H1 (cell line): Measurements from ENCODE around the gene KRR1. TPM values are rescaled to one million over a fixed set of nuclear protein-coding genes. Genes with fewer than 3 reads are reported as not detected.

ENCODE experiments used
- CTCF ChIA-PET: fragments of 300-600 bp; sonication (Branson Sonifier 250); formaldehyde crosslinking; loops from one replicate; lab custom pipeline; 2021; ENCODE audit not compliant: partially characterized antibody; lab: Charles Lee
- POLR2A ChIA-PET: fragments of 300-600 bp; sonication (Branson Sonifier 250); formaldehyde crosslinking; loops from one replicate; lab custom pipeline; 2021; ENCODE audit warnings: inconsistent platforms; ENCODE audit not compliant: partially characterized antibody; lab: Charles Lee
- DNase-seq, 2 experiments: peaks; one replicate each; pipeline versions ENCODE4 v3.0.0 to v3.0.0-alpha.2; 2010 to 2022; ENCODE audit warnings: low spot score in 2 of 2, low read depth in 1 of 2, mixed read lengths in 1 of 2
- FAIRE-seq: peaks from 2 replicates; lab custom pipeline; 2011; peaks lifted over from hg19 to GRCh38; lab: Jason Lieb, UNC
- H2AFZ ChIP-seq: 2 replicates; pipeline ENCODE4 v1.8.1; 2012; ENCODE audit warnings: low read length, inconsistent platforms
- H2AK5ac ChIP-seq: 2 replicates; pipeline ENCODE4 v1.6.1; 2013; ENCODE audit warnings: low read depth, low read length
- H2BK120ac ChIP-seq: replicated peaks from 2 replicates; pipeline ENCODE3; 2013; ENCODE audit warnings: low read depth, low read length, inconsistent platforms
- H2BK12ac ChIP-seq: 2 replicates; pipeline ENCODE4 v1.6.1; 2013; ENCODE audit warnings: low read depth, low read length
- H2BK15ac ChIP-seq: 2 replicates; pipeline ENCODE4 v1.6.1; 2013; ENCODE audit warnings: low read length
- H2BK20ac ChIP-seq: 2 replicates; pipeline ENCODE4 v1.6.1; 2013; ENCODE audit warnings: low read length
- H2BK5ac ChIP-seq: 2 replicates; pipeline ENCODE4 v1.6.1; 2013; ENCODE audit warnings: low read depth, low read length
- H3K14ac ChIP-seq: 2 replicates; pipeline ENCODE4 v1.6.1; 2013; ENCODE audit warnings: inconsistent platforms; ENCODE audit not compliant: insufficient read length
- H3K18ac ChIP-seq: 2 replicates; pipeline ENCODE4 v1.6.1; 2013; ENCODE audit warnings: low read length; ENCODE audit errors: extremely low read depth
- H3K23ac ChIP-seq: 2 replicates; pipeline ENCODE4 v1.6.1; 2013; ENCODE audit warnings: inconsistent platforms; ENCODE audit not compliant: insufficient read length
- H3K23me2 ChIP-seq: 2 replicates; pipeline ENCODE4 v1.6.1; 2013; ENCODE audit warnings: low read depth, low read length
- H3K27ac ChIP-seq: 2 replicates; pipeline ENCODE4 v1.6.1; 2011; ENCODE audit warnings: low read depth, low read length, inconsistent platforms
- H3K27me3 ChIP-seq, 4 experiments: replicated peaks in 1 of 4; 1 replicate in 1 of 4; 2 replicates in 3 of 4; pipeline versions ENCODE4 v1.6.1 to v1.8.1; 2011 to 2013; ENCODE audit warnings: low read length in 3 of 4, mild to moderate bottlenecking in 3 of 4, inconsistent platforms in 2 of 4, mixed read lengths in 2 of 4, moderate library complexity in 1 of 4; ENCODE audit not compliant: control insufficient read depth in 3 of 4, insufficient read depth in 3 of 4; ENCODE audit errors: extremely low read depth in 1 of 4
- H3K36me3 ChIP-seq, 4 experiments: 2 replicates each; pipeline versions ENCODE4 v1.6.1 to v1.8.1; 2011 to 2013; ENCODE audit warnings: mild to moderate bottlenecking in 4 of 4, low read length in 3 of 4, moderate library complexity in 2 of 4, control low read depth in 1 of 4, inconsistent platforms in 1 of 4; ENCODE audit not compliant: insufficient read depth in 4 of 4, control insufficient read depth in 2 of 4
- H3K4ac ChIP-seq: replicated peaks from 2 replicates; pipeline ENCODE3; 2013; ENCODE audit warnings: low read length, low read depth, mixed read lengths, inconsistent platforms; ENCODE audit not compliant: insufficient read length
- H3K4me1 ChIP-seq, 4 experiments: replicated peaks in 1 of 4; 1 replicate in 1 of 4; 2 replicates in 3 of 4; pipeline versions ENCODE4 v1.6.1 to v1.8.1; 2011 to 2013; ENCODE audit warnings: low read length in 3 of 4, inconsistent platforms in 2 of 4, mixed read lengths in 1 of 4; ENCODE audit not compliant: insufficient read depth in 4 of 4, control insufficient read depth in 3 of 4
- H3K4me2 ChIP-seq, 2 experiments: 2 replicates each; pipeline versions ENCODE4 v1.6.1 to v1.8.1; 2011 to 2013; ENCODE audit warnings: low read depth in 2 of 2, low read length in 2 of 2, control low read depth in 1 of 2, inconsistent platforms in 1 of 2, mild to moderate bottlenecking in 1 of 2; ENCODE audit not compliant: insufficient read depth in 1 of 2
- H3K4me3 ChIP-seq, 4 experiments: fragments of 200-600, 300-600 bp in 1 of 4; sonication (generic), shearing (Covaris generic), sonication (Bioruptor Twin) in 1 of 4; 2 replicates each; pipeline versions ENCODE4 v1.5.1 to v1.8.1; 2011 to 2016; ENCODE audit warnings: low read length in 4 of 4, low read depth in 3 of 4, control low read depth in 2 of 4, inconsistent platforms in 2 of 4, mild to moderate bottlenecking in 2 of 4, mixed read lengths in 1 of 4, moderate library complexity in 1 of 4; ENCODE audit not compliant: insufficient read depth in 2 of 4; ENCODE audit errors: extremely low read depth in 1 of 4
- H3K56ac ChIP-seq: replicated peaks from 2 replicates; pipeline ENCODE3; 2013; ENCODE audit warnings: low read depth, mild to moderate bottlenecking, mixed read lengths, low read length, inconsistent platforms; ENCODE audit not compliant: insufficient read length
- H3K79me1 ChIP-seq: 2 replicates; pipeline ENCODE4 v1.6.1; 2013; ENCODE audit warnings: low read depth, low read length, control low read depth
- H3K79me2 ChIP-seq, 2 experiments: 2 replicates each; pipeline versions ENCODE4 v1.6.1 to v1.8.1; 2012 to 2013; ENCODE audit warnings: low read length in 2 of 2, mild to moderate bottlenecking in 2 of 2, inconsistent platforms in 1 of 2; ENCODE audit not compliant: insufficient read depth in 2 of 2, control insufficient read depth in 1 of 2
- H3K9ac ChIP-seq, 4 experiments: replicated peaks in 1 of 4; 1 replicate in 1 of 4; 2 replicates in 3 of 4; pipeline versions ENCODE4 v1.6.1 to v1.8.1; 2011 to 2013; ENCODE audit warnings: low read depth in 3 of 4, low read length in 3 of 4, control low read depth in 2 of 4, mild to moderate bottlenecking in 2 of 4, moderate library complexity in 2 of 4, inconsistent platforms in 1 of 4; ENCODE audit errors: extremely low read depth in 1 of 4
- H3K9me3 ChIP-seq, 2 experiments: 2 replicates each; pipeline versions ENCODE4 v1.6.1 to v1.8.1; 2012 to 2013; ENCODE audit warnings: mild to moderate bottlenecking in 2 of 2, moderate library complexity in 2 of 2, control low read depth in 1 of 2, inconsistent platforms in 1 of 2, low read depth in 1 of 2, low read length in 1 of 2, mixed read lengths in 1 of 2; ENCODE audit not compliant: insufficient read depth in 2 of 2
- H4K20me1 ChIP-seq, 2 experiments: replicated peaks in 1 of 2; 2 replicates each; pipeline versions ENCODE3 to v1.8.1; 2011 to 2013; ENCODE audit warnings: inconsistent platforms in 2 of 2, low read length in 2 of 2, mild to moderate bottlenecking in 1 of 2; ENCODE audit not compliant: insufficient read depth in 2 of 2, control insufficient read depth in 1 of 2
- H4K5ac ChIP-seq: 2 replicates; pipeline ENCODE4 v1.6.1; 2013; ENCODE audit warnings: low read length, low read depth, mixed read lengths, inconsistent platforms; ENCODE audit not compliant: insufficient read length
- H4K8ac ChIP-seq: 2 replicates; pipeline ENCODE4 v1.8.0; 2013; ENCODE audit warnings: mild to moderate bottlenecking, moderate library complexity, low read length, inconsistent platforms; ENCODE audit not compliant: insufficient read depth; ENCODE audit errors: extremely low read depth
- H4K91ac ChIP-seq: replicated peaks from 2 replicates; pipeline ENCODE3; 2013; ENCODE audit warnings: low read length, mixed read lengths, inconsistent platforms; ENCODE audit not compliant: insufficient read length
- CHD1 ChIP-seq: IDR thresholded peaks from 2 replicates; pipeline ENCODE4 v1.6.1; 2012; ENCODE audit warnings: low read depth, low read length, improper control_type of control experiment
- KDM4A ChIP-seq: IDR thresholded peaks from one replicate; pipeline ENCODE4 v1.7.1; 2012; ENCODE audit warnings: low read depth, mild to moderate bottlenecking, moderate library complexity, low read length, inconsistent platforms; ENCODE audit not compliant: severe bottlenecking
- NANOG ChIP-seq: IDR thresholded peaks from 2 replicates; pipeline ENCODE4 v1.6.1; 2011; ENCODE audit warnings: low read length, low read depth, mild to moderate bottlenecking, inconsistent platforms; ENCODE audit not compliant: insufficient read depth, poor library complexity, severe bottlenecking
- SIX5 ChIP-seq: IDR thresholded peaks from 2 replicates; pipeline ENCODE4 v1.6.1; 2011; ENCODE audit warnings: mild to moderate bottlenecking, low read depth, low read length
- TCF12 ChIP-seq: IDR thresholded peaks from 2 replicates; pipeline ENCODE4 v1.6.1; 2011; ENCODE audit warnings: low read depth, mild to moderate bottlenecking, low read length
- ZNF274 ChIP-seq: IDR thresholded peaks from 2 replicates; pipeline ENCODE4 v1.7.0; 2012; ENCODE audit warnings: low read length, borderline replicate concordance; ENCODE audit errors: extremely low read depth
- WGBS, 2 experiments: shearing (Covaris generic) in 1 of 2; methylation state at CpG; one replicate each; pipeline versions ENCODE4 v1.1.6 to v1.1.7; 2013 to 2015; ENCODE audit warnings: low lambda C conversion rate in 2 of 2, mixed read lengths in 2 of 2, inconsistent platforms in 1 of 2, low coverage in 1 of 2, missing lambda C conversion rate in 1 of 2; ENCODE audit not compliant: insufficient replicate concordance in 2 of 2, insufficient coverage in 1 of 2, insufficient read length in 1 of 2; ENCODE audit errors: extremely low coverage in 1 of 2, missing lambda C conversion rate in 1 of 2; 5-methylcytosine and 5-hydroxymethylcytosine counted together
- polyA plus RNA-seq, 7 experiments: library from polyadenylated mRNA; depleted of rRNA in 3 of 7; stranded (reverse) in 5 of 7; unstranded in 2 of 7; fragments of >200 nt in 5 of 7; fragments of 200-250 nt in 2 of 7; gene quantifications; 1 replicate in 5 of 7; 2 replicates in 1 of 7; 4 replicates in 1 of 7; pipeline versions ENCODE4 v1.2.1 to v1.2.3, GENCODE V29; 2011 to 2013; ENCODE audit warnings: missing spikeins in 2 of 7, mixed read lengths in 2 of 7
- total RNA-seq: library from RNA; stranded (reverse); fragmentation: NEBNext Ultra II Directional; extraction: Animal tissue kit (Norgen Biotek cat#: 25700); gene quantifications from 2 replicates; pipeline ENCODE4 v1.2.1, GENCODE V29; 2021
- TF ChIP-seq, protein P1 (sequence below): IDR thresholded peaks from 2 replicates; pipeline ENCODE4 v1.6.1; 2011; ENCODE audit warnings: low read length, improper control_type of control experiment

KRR1 gene
- total and polyA plus RNA-seq, 2 of the 8 experiments (the other 6 are each of a cell fraction or from before 2014, with no cell fraction given), result 6.1 to 80.1 TPM

DNA sequence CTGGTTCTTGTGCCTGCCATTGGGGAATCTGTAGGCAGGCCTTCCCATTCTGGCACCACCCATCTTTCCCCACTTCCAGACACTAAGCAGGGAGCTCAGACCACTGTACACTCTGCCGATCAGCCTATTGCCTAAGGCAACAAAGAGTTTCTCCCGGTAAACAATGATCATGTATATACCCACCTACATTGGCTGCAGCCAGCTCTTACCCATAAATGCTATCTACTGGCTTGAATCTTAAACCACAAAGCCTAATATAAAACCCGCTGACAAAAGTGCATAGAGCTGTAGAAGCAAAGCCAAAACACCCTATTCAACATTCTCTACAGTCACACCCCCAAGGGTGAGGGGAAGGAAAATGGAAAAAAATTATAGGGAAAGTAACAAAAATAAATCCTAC is 51.7 kb downstream of the KRR1 start:
- Histone ChIP-seq H4K91ac (no peak overlapping the region), H3K4me3 (no peak overlapping the region), H4K20me1 (no peaks in the 10 kb centered on the region), H3K36me3 (no peaks in the 10 kb centered on the region), H3K79me2 (no peaks in the 10 kb centered on the region), H3K56ac (no peak overlapping the region), H3K18ac (no peak overlapping the region), H3K27ac (no peak overlapping the region), H2BK5ac (no peak overlapping the region), H3K9me3 (peaks cover 6 to 20% of the 10 kb centered on the region in 2 experiments; a peak in 3 of 4 replicates), H3K27me3 (no peaks in the 10 kb centered on the region), H4K5ac (no peak overlapping the region), H3K4me2 (no peak overlapping the region), H2BK15ac (no peak overlapping the region), H3K4me1 (no peaks in the 10 kb centered on the region), H3K23me2 (no peaks in the 10 kb centered on the region), H2AFZ (no peak overlapping the region), H2BK12ac (no peak overlapping the region), H3K4ac (no peak overlapping the region), H3K23ac (no peak overlapping the region), H3K79me1 (no peaks in the 10 kb centered on the region), H3K9ac (no peak overlapping the region), H4K8ac (no peak overlapping the region), H2BK20ac (no peak overlapping the region), H3K14ac (no peak overlapping the region), H2AK5ac (no peak overlapping the region), H2BK120ac (no peak overlapping the region)
- DNase-seq, result no peak
- ChIA-PET CTCF (interaction anchor here (2.2 kb wide), 1 partner anchor 25 kb away, joined by 15 read pairs; no protein-coding TSS in a partner anchor), POLR2A (no interaction called here)
- 100% methylated on average over 3 of the region's 3 CpGs; no CpG with 5 or more reads in 1 of the 2 experiments for WGBS, 2 experiments
- FAIRE-seq, result no peak
- TF ChIP-seq SIX5 (no peak), CHD1 (no peak), ZNF274 (no peak), TCF12 (no peak), KDM4A (no peak), NANOG (no peak)
- TF ChIP-seq, protein P1, sequence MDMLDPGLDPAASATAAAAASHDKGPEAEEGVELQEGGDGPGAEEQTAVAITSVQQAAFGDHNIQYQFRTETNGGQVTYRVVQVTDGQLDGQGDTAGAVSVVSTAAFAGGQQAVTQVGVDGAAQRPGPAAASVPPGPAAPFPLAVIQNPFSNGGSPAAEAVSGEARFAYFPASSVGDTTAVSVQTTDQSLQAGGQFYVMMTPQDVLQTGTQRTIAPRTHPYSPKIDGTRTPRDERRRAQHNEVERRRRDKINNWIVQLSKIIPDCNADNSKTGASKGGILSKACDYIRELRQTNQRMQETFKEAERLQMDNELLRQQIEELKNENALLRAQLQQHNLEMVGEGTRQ, result no peak
